ENCODE results near the gene EZR. TPM values are rescaled to one million over a fixed set of nuclear protein-coding genes. Genes with fewer than 3 reads are reported as not detected.

EZR gene
- total and polyA plus RNA-seq, 2 of the 13 experiments (the other 11 are each of a cell fraction or from before 2014, with no cell fraction given) = 34.7 to 60.3 TPM

DNA sequence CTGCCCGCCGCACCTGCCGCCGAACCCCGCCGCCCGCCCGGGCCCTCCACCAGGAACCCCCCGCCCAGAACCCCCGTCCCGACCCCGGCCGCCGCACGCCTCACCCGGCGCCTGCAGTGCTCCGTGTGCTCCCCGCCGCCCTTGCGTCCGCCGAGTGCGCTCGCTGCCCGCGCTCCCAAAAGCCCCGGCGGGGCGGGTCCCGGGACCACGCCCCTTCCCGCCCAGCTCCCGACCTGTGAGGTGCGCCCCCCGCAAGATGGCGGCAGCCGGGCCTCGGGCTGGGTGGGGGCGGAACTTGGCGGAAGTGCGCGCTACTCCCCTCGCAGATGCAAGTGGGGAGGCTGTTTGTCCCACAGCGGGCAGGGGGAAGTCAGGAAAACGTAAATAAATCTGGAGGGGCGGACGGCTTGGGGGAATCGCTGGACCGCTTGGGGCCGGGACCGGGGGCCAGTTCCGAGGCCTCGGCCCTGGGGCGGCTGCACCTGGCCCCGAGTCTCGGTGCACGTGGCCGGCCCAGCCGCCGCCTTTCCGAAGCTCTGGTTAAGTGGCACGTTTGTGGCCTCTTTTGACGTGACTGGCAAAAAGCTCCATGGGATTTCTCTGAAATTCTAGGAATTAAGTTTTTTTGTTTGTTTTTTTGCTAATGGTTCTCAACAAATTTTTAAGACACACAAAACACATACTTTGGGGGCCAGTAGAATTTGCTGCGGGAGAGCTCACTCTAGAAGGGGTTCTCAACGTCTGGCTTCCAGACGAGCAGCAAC is at the start of gene EZR (continued):
- peak; percentile 66; the same call in 1 of the 2 replicates for TF ChIP-seq MXD4 (CRISPR knock-in tag; IDR thresholded peaks at IDR 0.05)
- TF ChIP-seq ZNF772 (CRISPR knock-in tag; IDR thresholded peaks at IDR 0.05) = no peak
- peak; percentile 96 for TF ChIP-seq NKX3-1 (CRISPR knock-in tag; IDR thresholded peaks at IDR 0.05)
- TF ChIP-seq PRDM4 (CRISPR knock-in tag; IDR thresholded peaks at IDR 0.05; ENCODE audit: borderline replicate concordance) = 0 out of 2 replicates have a peak, but pooled peaks have one; percentile 52

DNA sequence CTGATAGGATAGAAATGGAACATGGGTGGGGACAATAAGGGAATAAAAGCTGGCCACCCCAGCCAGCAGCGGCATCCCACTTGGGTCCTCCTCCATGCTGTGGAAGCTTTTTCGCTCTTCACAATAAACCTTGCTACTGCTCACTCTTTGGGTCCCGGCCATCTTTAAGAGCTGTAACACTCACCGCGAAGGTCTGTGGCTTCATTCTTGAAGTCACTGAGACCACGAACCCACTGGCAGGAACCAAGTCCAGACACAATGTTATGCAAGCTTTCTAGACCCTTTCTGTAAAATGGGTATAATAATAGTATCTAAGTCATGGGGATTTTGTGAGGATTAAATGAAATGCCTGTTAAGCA is 48.9 kb upstream of the EZR start:
- ChIA-PET POLR2A (no interaction called here), CTCF (ENCODE audit: low intra/inter-chr PET ratio, low total read pairs) (no interaction called here)
- DNase-seq (ENCODE audit: low spot score) (no peak), FAIRE-seq (no peak), ATAC-seq (no peak)
- intact Hi-C loops (cut with micrococcal nuclease; ENCODE audit: unreplicated experiment) (no loop called here), in situ Hi-C loops (cut with HindIII; ENCODE audit: extremely low pct_ligation_motif_present, low pct_unique_long_range_greater_than_20kb) (no loop called here)
- Histone ChIP-seq H4K20me1 (ENCODE audit: insufficient read depth, low read length) (no peaks in the 10 kb centered on the region), H3K4me1 (ENCODE audit: insufficient read depth, low read length) (no peaks in the 10 kb centered on the region), H3K9me3 (ENCODE audit: low read length) (no peaks in the 10 kb centered on the region), H3K4me2 (ENCODE audit: low read depth, low read length) (no peak overlapping the region), H2AFZ (ENCODE audit: low read length) (no peak overlapping the region), H3K79me2 (ENCODE audit: insufficient read depth, low read length) (no peaks in the 10 kb centered on the region), H3K9ac (ENCODE audit: insufficient read depth, low read depth, low read length) (no peak overlapping the region), H3K4me3 (replicated peaks in 1 of 3; ENCODE audit: insufficient read depth in 1 of 3, low read depth in 2 of 3, low read length in 3 of 3) (no peak overlapping the region), H3K27ac (ENCODE audit: extremely low read length, insufficient read depth, low read length) (no peak overlapping the region), H3K27me3 (ENCODE audit: control insufficient read depth in 1 of 2, insufficient read depth in 2 of 2, low read length in 2 of 2) (peaks cover 3 to 5% of the 10 kb centered on the region in 2 experiments; a peak in 2 of 5 replicates), H3K36me3 (replicated peaks in 1 of 2; ENCODE audit: control insufficient read depth in 1 of 2, insufficient read depth in 2 of 2, low read length in 2 of 2) (no peaks in the 10 kb centered on the region)
- 77% methylated on average over 6 of the region's 6 CpGs for WGBS (ENCODE audit: low lambda C conversion rate)
- no TSS peak for BruUV-seq (replicated peaks)
- no peak for TF ChIP-seq ZBTB3 (CRISPR knock-in tag; IDR thresholded peaks at IDR 0.05; ENCODE audit: borderline replicate concordance, low read depth)
- no peak for TF ChIP-seq ZNF17 (CRISPR knock-in tag; IDR thresholded peaks at IDR 0.05)
- no peak for TF ChIP-seq ZNF331 (CRISPR knock-in tag; IDR thresholded peaks at IDR 0.05)
- TF ChIP-seq BRCA1 (CRISPR knock-in tag; IDR thresholded peaks at IDR 0.05) = no peak
- TF ChIP-seq REST (IDR thresholded peaks at IDR 0.05; ENCODE audit: borderline replicate concordance in 1 of 2, low read depth in 1 of 2, low read length in 2 of 2) = no peak
- no peak for TF ChIP-seq NCOA2 (CRISPR knock-in tag; IDR thresholded peaks at IDR 0.05)
- TF ChIP-seq IKZF4 (CRISPR knock-in tag; IDR thresholded peaks at IDR 0.05; ENCODE audit: borderline replicate concordance, low read depth, not compliant biosample characterization) = no peak
- no peak for TF ChIP-seq REPIN1 (CRISPR knock-in tag; IDR thresholded peaks at IDR 0.05; ENCODE audit: borderline replicate concordance, low read depth)
- no peak for TF ChIP-seq ZNF576 (CRISPR knock-in tag; IDR thresholded peaks at IDR 0.05)
- TF ChIP-seq, protein P1, sequence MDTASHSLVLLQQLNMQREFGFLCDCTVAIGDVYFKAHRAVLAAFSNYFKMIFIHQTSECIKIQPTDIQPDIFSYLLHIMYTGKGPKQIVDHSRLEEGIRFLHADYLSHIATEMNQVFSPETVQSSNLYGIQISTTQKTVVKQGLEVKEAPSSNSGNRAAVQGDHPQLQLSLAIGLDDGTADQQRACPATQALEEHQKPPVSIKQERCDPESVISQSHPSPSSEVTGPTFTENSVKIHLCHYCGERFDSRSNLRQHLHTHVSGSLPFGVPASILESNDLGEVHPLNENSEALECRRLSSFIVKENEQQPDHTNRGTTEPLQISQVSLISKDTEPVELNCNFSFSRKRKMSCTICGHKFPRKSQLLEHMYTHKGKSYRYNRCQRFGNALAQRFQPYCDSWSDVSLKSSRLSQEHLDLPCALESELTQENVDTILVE (CRISPR knock-in tag; IDR thresholded peaks at IDR 0.05) = no peak
- no peak for TF ChIP-seq BHLHE40 (IDR thresholded peaks at IDR 0.05; ENCODE audit: low read length)
- no peak for TF ChIP-seq NFKBIZ (CRISPR knock-in tag; IDR thresholded peaks at IDR 0.05)
